Measurements from ENCODE around the gene AUTS2.

Gene AUTS2

DNA sequence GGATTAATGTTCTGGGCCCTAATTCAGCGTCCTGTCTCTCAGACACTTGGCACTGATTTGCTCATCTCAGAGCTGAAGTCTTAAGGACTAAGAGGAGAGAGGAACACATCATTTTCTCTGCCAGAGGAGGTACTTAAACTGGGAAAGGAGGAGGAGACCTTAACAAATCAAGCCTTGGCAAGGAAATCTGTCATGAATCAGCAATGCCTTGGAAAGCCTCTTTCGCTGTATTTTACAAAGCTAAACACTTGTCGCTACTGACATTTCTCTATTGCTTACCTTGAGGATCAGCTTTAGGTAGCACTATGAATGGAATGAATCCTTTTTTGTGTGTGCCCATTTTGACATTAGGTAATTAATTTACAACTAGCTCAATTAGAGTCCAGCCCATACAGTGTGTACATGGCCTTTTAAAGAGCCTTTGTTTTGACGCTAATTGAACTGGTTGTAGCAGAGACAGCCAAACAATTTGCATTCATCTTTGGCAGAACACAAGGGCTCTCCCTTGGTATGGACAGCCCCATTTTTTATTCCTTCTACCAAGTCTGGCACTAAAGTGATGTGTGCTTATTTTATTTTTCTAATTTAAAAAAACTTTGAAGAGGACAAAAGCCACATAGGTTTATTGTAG lies 37.4 kb downstream of the AUTS2 start:
- no peak overlapping the region for H3K4me3 ChIP-seq (ENCODE audit: low read depth in 1 of 5, low read length in 5 of 5)

DNA sequence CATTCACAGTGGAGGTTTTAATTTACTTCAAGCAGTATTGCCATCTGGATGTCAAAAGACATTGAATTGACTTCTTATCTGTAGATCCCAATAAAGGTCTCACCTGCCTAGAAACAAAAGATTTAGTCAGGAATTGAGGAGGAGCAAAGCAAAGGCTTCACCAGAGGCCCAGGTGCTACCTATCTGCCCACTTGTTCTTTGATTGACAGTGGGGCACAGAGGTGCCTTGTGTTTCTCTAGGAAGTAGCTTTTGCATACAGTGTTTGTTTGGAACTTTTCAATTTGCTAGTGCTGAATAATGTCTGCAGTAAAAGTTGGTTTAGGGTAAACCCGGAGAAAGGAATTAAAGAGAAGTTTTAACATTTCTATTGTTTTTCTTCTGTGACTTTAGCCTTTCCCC lies 40.4 kb downstream of the AUTS2 start:
- H3K9ac ChIP-seq (ENCODE audit: low read length in 5 of 5) = no peak overlapping the region
- H3K4me1 ChIP-seq (ENCODE audit: control insufficient read depth in 5 of 5, insufficient read depth in 5 of 5, low read length in 5 of 5) = peaks cover 0 to 13% (median 5%) of the 10 kb centered on the region in 5 donors
- no peak overlapping the region for H3K4me3 ChIP-seq (ENCODE audit: low read depth in 1 of 5, low read length in 5 of 5)
- H3K36me3 ChIP-seq (ENCODE audit: control insufficient read depth in 5 of 5, insufficient read depth in 5 of 5, low read length in 5 of 5) = no peaks in the 10 kb centered on the region
- H3K9me3 ChIP-seq (ENCODE audit: control insufficient read depth in 5 of 5, low read length in 5 of 5) = no peaks in the 10 kb centered on the region
- no peaks in the 10 kb centered on the region for H3K27me3 ChIP-seq (ENCODE audit: control insufficient read depth in 5 of 5, insufficient read depth in 4 of 5, low read length in 5 of 5)
- H3K27ac ChIP-seq (ENCODE audit: low read depth, low read length) = no peak overlapping the region

More for the DNA sequence above, 37.4 kb downstream of the AUTS2 start:
- Histone ChIP-seq H3K36me3 (ENCODE audit: control insufficient read depth in 5 of 5, insufficient read depth in 5 of 5, low read length in 5 of 5) (no peaks in the 10 kb centered on the region), H3K9ac (ENCODE audit: low read length in 5 of 5) (no peak overlapping the region), H3K27me3 (ENCODE audit: control insufficient read depth in 5 of 5, insufficient read depth in 4 of 5, low read length in 5 of 5) (no peaks in the 10 kb centered on the region), H3K9me3 (ENCODE audit: control insufficient read depth in 5 of 5, low read length in 5 of 5) (no peaks in the 10 kb centered on the region), H3K27ac (ENCODE audit: low read depth, low read length) (no peak overlapping the region), H3K4me1 (ENCODE audit: control insufficient read depth in 5 of 5, insufficient read depth in 5 of 5, low read length in 5 of 5) (peaks cover 0 to 4% (median 0%) of the 10 kb centered on the region in 5 donors)

GRCh38 chr7:69640216-69640615 lies 41.9 kb downstream of the AUTS2 start:
- H3K9ac ChIP-seq (ENCODE audit: low read length in 5 of 5) = no peak overlapping the region
- H3K36me3 ChIP-seq (ENCODE audit: control insufficient read depth in 5 of 5, insufficient read depth in 5 of 5, low read length in 5 of 5) = no peaks in the 10 kb centered on the region
- H3K4me1 ChIP-seq (ENCODE audit: control insufficient read depth in 5 of 5, insufficient read depth in 5 of 5, low read length in 5 of 5) = peaks cover 0 to 23% (median 13%) of the 10 kb centered on the region in 5 donors
- no peaks in the 10 kb centered on the region for H3K27me3 ChIP-seq (ENCODE audit: control insufficient read depth in 5 of 5, insufficient read depth in 4 of 5, low read length in 5 of 5)
- H3K27ac ChIP-seq (ENCODE audit: low read depth, low read length) = no peak overlapping the region
- no peaks in the 10 kb centered on the region for H3K9me3 ChIP-seq (ENCODE audit: control insufficient read depth in 5 of 5, low read length in 5 of 5)
- H3K4me3 ChIP-seq (ENCODE audit: low read depth in 1 of 5, low read length in 5 of 5) = no peak overlapping the region

- Histone ChIP-seq H3K4me1 (ENCODE audit: control insufficient read depth in 5 of 5, insufficient read depth in 5 of 5, low read length in 5 of 5) (peaks cover 0 to 23% (median 14%) of the 10 kb centered on the region in 5 donors), H3K36me3 (ENCODE audit: control insufficient read depth in 5 of 5, insufficient read depth in 5 of 5, low read length in 5 of 5) (no peaks in the 10 kb centered on the region), H3K27ac (ENCODE audit: low read depth, low read length) (no peak overlapping the region)
Measured at GRCh38 chr7:69640925-69641594, 42.8 kb downstream of the AUTS2 start.

GRCh38 chr7:69643265-69643664 lies 45.0 kb downstream of the AUTS2 start:
- H3K4me1 ChIP-seq (ENCODE audit: control insufficient read depth in 5 of 5, insufficient read depth in 5 of 5, low read length in 5 of 5) = peaks cover 0 to 23% (median 14%) of the 10 kb centered on the region in 5 donors
- H3K36me3 ChIP-seq (ENCODE audit: control insufficient read depth in 5 of 5, insufficient read depth in 5 of 5, low read length in 5 of 5) = no peaks in the 10 kb centered on the region
- H3K27me3 ChIP-seq (ENCODE audit: control insufficient read depth in 5 of 5, insufficient read depth in 4 of 5, low read length in 5 of 5) = no peaks in the 10 kb centered on the region
- H3K9me3 ChIP-seq (ENCODE audit: control insufficient read depth in 5 of 5, low read length in 5 of 5) = no peaks in the 10 kb centered on the region
- no peak overlapping the region for H3K9ac ChIP-seq (ENCODE audit: low read length in 5 of 5)
- no peak overlapping the region for H3K4me3 ChIP-seq (ENCODE audit: low read depth in 1 of 5, low read length in 5 of 5)
- no peak overlapping the region for H3K27ac ChIP-seq (ENCODE audit: low read depth, low read length)

More at GRCh38 chr7:69640925-69641594, 42.8 kb downstream of the AUTS2 start:
- no peaks in the 10 kb centered on the region for H3K9me3 ChIP-seq (ENCODE audit: control insufficient read depth in 5 of 5, low read length in 5 of 5)
- H3K27me3 ChIP-seq (ENCODE audit: control insufficient read depth in 5 of 5, insufficient read depth in 4 of 5, low read length in 5 of 5) = no peaks in the 10 kb centered on the region
- H3K4me3 ChIP-seq (ENCODE audit: low read depth in 1 of 5, low read length in 5 of 5) = no peak overlapping the region
- no peak overlapping the region for H3K9ac ChIP-seq (ENCODE audit: low read length in 5 of 5)

DNA sequence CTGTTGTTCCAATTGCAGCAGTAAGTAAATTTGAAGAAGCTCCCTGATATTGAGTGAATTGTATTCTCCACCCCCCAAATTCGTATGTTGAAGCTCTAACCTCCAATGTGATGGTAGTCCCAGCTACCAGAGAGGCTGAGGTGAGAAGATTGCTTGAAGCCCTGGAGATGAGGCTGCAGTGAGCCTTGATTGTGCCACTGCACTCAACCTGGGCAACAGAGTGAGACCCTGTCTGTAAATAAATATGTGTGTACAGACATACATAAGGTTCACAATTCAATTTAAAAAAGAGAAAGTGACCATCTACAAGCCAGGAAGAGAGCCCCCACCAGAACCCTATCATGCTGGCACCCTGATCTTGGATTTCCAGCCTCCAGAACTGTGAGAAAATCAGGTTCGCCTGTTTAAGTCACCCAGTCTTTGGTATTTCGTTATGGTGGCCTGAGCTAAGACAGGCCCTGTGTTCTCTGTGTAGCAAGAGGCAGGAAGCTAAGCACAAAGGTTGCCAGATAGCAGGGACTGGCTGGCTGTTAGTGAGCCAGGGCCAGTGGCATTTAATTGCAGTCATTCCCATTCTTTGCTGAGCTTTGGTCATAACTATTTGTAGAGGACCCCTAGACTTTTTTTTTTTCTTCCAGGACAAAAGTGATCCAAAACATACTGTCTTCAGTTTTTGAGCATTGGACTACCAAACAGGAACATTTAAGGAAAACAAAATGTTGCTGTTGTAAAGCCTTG lies 45.6 kb downstream of the AUTS2 start:
- Histone ChIP-seq H3K4me1 (ENCODE audit: control insufficient read depth in 5 of 5, insufficient read depth in 5 of 5, low read length in 5 of 5) (peaks cover 0 to 23% (median 14%) of the 10 kb centered on the region in 5 donors), H3K27me3 (ENCODE audit: control insufficient read depth in 5 of 5, insufficient read depth in 4 of 5, low read length in 5 of 5) (no peaks in the 10 kb centered on the region), H3K4me3 (ENCODE audit: low read depth in 1 of 5, low read length in 5 of 5) (peak overlapping the region in 1 of 5 donors; percentile 20), H3K36me3 (ENCODE audit: control insufficient read depth in 5 of 5, insufficient read depth in 5 of 5, low read length in 5 of 5) (no peaks in the 10 kb centered on the region), H3K9ac (ENCODE audit: low read length in 5 of 5) (no peak overlapping the region), H3K9me3 (ENCODE audit: control insufficient read depth in 5 of 5, low read length in 5 of 5) (no peaks in the 10 kb centered on the region), H3K27ac (ENCODE audit: low read depth, low read length) (no peak overlapping the region)

- H3K36me3 ChIP-seq (ENCODE audit: control insufficient read depth in 5 of 5, insufficient read depth in 5 of 5, low read length in 5 of 5) = no peaks in the 10 kb centered on the region
- H3K27ac ChIP-seq (ENCODE audit: low read depth, low read length) = no peak overlapping the region
- H3K4me1 ChIP-seq (ENCODE audit: control insufficient read depth in 5 of 5, insufficient read depth in 5 of 5, low read length in 5 of 5) = peaks cover 0 to 23% (median 14%) of the 10 kb centered on the region in 5 donors
- H3K9me3 ChIP-seq (ENCODE audit: control insufficient read depth in 5 of 5, low read length in 5 of 5) = no peaks in the 10 kb centered on the region
- no peaks in the 10 kb centered on the region for H3K27me3 ChIP-seq (ENCODE audit: control insufficient read depth in 5 of 5, insufficient read depth in 4 of 5, low read length in 5 of 5)
- no peak overlapping the region for H3K4me3 ChIP-seq (ENCODE audit: low read depth in 1 of 5, low read length in 5 of 5)
- H3K9ac ChIP-seq (ENCODE audit: low read length in 5 of 5) = no peak overlapping the region
Measured at GRCh38 chr7:69645683-69646082, 47.4 kb downstream of the AUTS2 start.

- Histone ChIP-seq H3K4me3 (ENCODE audit: low read depth in 1 of 5, low read length in 5 of 5) (no peak overlapping the region), H3K4me1 (ENCODE audit: control insufficient read depth in 5 of 5, insufficient read depth in 5 of 5, low read length in 5 of 5) (peaks cover 0 to 26% (median 22%) of the 10 kb centered on the region in 5 donors), H3K9me3 (ENCODE audit: control insufficient read depth in 5 of 5, low read length in 5 of 5) (no peaks in the 10 kb centered on the region), H3K9ac (ENCODE audit: low read length in 5 of 5) (no peak overlapping the region), H3K36me3 (ENCODE audit: control insufficient read depth in 5 of 5, insufficient read depth in 5 of 5, low read length in 5 of 5) (no peaks in the 10 kb centered on the region), H3K27ac (ENCODE audit: low read depth, low read length) (no peak overlapping the region), H3K27me3 (ENCODE audit: control insufficient read depth in 5 of 5, insufficient read depth in 4 of 5, low read length in 5 of 5) (no peaks in the 10 kb centered on the region)
Measured at GRCh38 chr7:69651101-69651590, 52.9 kb downstream of the AUTS2 start.

GRCh38 chr7:69652947-69653701 lies 54.8 kb downstream of the AUTS2 start:
- Histone ChIP-seq H3K27ac (ENCODE audit: low read depth, low read length) (no peak overlapping the region), H3K4me1 (ENCODE audit: control insufficient read depth in 5 of 5, insufficient read depth in 5 of 5, low read length in 5 of 5) (peaks cover 0 to 44% (median 31%) of the 10 kb centered on the region in 5 donors), H3K9ac (ENCODE audit: low read length in 5 of 5) (no peak overlapping the region), H3K36me3 (ENCODE audit: control insufficient read depth in 5 of 5, insufficient read depth in 5 of 5, low read length in 5 of 5) (no peaks in the 10 kb centered on the region), H3K9me3 (ENCODE audit: control insufficient read depth in 5 of 5, low read length in 5 of 5) (no peaks in the 10 kb centered on the region), H3K4me3 (ENCODE audit: low read depth in 1 of 5, low read length in 5 of 5) (no peak overlapping the region), H3K27me3 (ENCODE audit: control insufficient read depth in 5 of 5, insufficient read depth in 4 of 5, low read length in 5 of 5) (no peaks in the 10 kb centered on the region)
